ENCODE results near the gene RIN1. TPM values are rescaled to one million over a fixed set of nuclear protein-coding genes. Genes with fewer than 3 reads are reported as not detected.
A peak's percentile ranks its signal among the peaks of the same experiment; 100 is the strongest.

The RIN1 gene
- total RNA-seq, 1 experiment from 2014 or later, result 5.4 TPM

DNA sequence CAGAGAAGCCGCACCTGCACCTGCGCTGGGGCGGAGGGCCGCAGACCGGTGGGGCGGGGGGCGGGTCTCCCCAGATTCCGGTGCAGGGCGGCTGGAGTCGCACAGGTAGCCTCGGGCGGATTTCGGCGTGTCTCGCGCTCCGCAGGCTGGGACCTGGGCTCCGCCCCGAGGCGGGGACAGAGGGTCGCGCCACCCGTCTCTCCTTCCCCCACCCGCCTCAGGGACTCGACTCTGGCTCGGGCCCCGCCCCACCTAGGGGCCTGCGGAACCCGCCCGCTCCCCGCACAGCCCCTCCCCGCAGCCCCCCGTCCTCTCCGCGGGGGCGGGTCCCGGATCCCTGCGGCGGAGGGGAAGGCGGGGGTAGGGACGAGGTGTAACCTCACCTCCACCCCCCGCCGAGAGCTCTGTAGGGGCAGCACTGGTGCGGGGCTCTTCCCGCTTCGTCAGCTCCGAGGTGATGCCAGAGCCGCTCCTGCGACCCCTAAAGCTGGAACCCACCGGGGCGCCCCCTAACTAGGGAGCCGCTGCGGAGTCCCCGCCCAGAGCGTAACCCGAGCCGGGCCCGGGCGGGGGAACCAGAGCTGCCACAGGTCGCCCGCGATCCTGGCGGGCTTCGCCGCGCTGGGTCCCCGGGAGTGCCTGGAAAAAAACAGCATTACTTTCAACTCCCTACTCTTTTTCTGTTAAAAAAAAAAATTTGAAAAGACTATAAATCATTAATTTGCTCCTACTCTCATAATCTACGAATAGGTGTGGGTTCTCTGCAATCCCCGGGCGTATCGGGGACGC, 35.6 kb upstream of the RIN1 start, which contains the start of gene SLC29A2:
Gene SLC29A2 (minus strand): TSS at position 134 of the 789 bp plus-strand sequence. CDS start 169 bp downstream, outside the sequence.
- Histone ChIP-seq H2BK15ac (ENCODE audit: low read depth, low read length) (no peak within 1 kb of the TSS), H3K56ac (ENCODE audit: insufficient read length, low read depth, low read length) (no peak within 1 kb of the TSS), H3K23ac (ENCODE audit: insufficient read length, low read depth, low read length) (no peak within 1 kb of the TSS), H3K9ac (ENCODE audit: extremely low read depth, insufficient read length, low read length) (peak within 1 kb of the TSS; percentile 86), H3T11ph (ENCODE audit: low read length) (no peak within 1 kb of the TSS), H3K79me2 (ENCODE audit: insufficient read depth, low read length) (no peaks in the 10 kb centered on the region; the same call in 1 of the 2 replicates), H2AFZ (ENCODE audit: low read length) (no peak within 1 kb of the TSS), H2BK5ac (ENCODE audit: insufficient read length, low read length) (no peak within 1 kb of the TSS), H4K5ac (ENCODE audit: insufficient read length, low read depth, low read length) (peak within 1 kb of the TSS; percentile 39), H2BK12ac (ENCODE audit: insufficient read length, low read depth, low read length) (no peak within 1 kb of the TSS), H3K4me2 (ENCODE audit: insufficient read depth, insufficient read length, low read length) (peak within 1 kb of the TSS; percentile 73), H2BK20ac (ENCODE audit: low read depth, low read length, poor library complexity, severe bottlenecking) (no peak within 1 kb of the TSS), H3K9me3 (ENCODE audit: control insufficient read depth, low read depth, low read length) (no peaks in the 10 kb centered on the region), H3K79me1 (ENCODE audit: insufficient read depth, low read depth, low read length, poor library complexity, severe bottlenecking) (no peaks in the 10 kb centered on the region), H4K8ac (replicated peaks; ENCODE audit: insufficient read length, low read depth, low read length) (no peak within 1 kb of the TSS), H3K18ac (ENCODE audit: insufficient read length, low read depth, low read length) (peak within 1 kb of the TSS; percentile 90), H3K4me1 (ENCODE audit: insufficient read depth, low read length) (no peaks in the 10 kb centered on the region), H2BK120ac (ENCODE audit: low read depth, low read length, poor library complexity, severe bottlenecking) (no peak within 1 kb of the TSS), H4K20me1 (ENCODE audit: control insufficient read depth, insufficient read depth, insufficient read length) (no peaks in the 10 kb centered on the region), H3K27ac (ENCODE audit: insufficient read length, low read depth, low read length) (peak within 1 kb of the TSS; percentile 66), H3K23me2 (ENCODE audit: insufficient read length, low read depth, low read length, poor library complexity, severe bottlenecking) (peaks cover 5% of the 10 kb centered on the region), H2AK5ac (ENCODE audit: insufficient read length, low read length) (no peak within 1 kb of the TSS), H3K27me3 (ENCODE audit: insufficient read depth, low read length) (no peaks in the 10 kb centered on the region), H4K91ac (ENCODE audit: insufficient read length, low read depth, low read length) (no peak within 1 kb of the TSS), H3K4ac (ENCODE audit: low read depth, low read length) (no peak within 1 kb of the TSS; the same call in 1 of the 2 replicates), H3K14ac (ENCODE audit: insufficient read depth, low read length) (peak within 1 kb of the TSS; percentile 83)
- no CpG with 5 or more reads among the region's 72 CpGs for WGBS (ENCODE audit: extremely low coverage, insufficient read length, low lambda C conversion rate)
- peak; percentile 98 for DNase-seq
- no peaks in the 10 kb centered on the region; the same call in 1 of the 2 replicates for H3K27me3 Mint-ChIP-seq (ENCODE audit: low read depth)
- peak within 1 kb of the TSS; percentile 91 to 98 (median 97) for H3K27ac Mint-ChIP-seq
- TF ChIP-seq, protein P1, sequence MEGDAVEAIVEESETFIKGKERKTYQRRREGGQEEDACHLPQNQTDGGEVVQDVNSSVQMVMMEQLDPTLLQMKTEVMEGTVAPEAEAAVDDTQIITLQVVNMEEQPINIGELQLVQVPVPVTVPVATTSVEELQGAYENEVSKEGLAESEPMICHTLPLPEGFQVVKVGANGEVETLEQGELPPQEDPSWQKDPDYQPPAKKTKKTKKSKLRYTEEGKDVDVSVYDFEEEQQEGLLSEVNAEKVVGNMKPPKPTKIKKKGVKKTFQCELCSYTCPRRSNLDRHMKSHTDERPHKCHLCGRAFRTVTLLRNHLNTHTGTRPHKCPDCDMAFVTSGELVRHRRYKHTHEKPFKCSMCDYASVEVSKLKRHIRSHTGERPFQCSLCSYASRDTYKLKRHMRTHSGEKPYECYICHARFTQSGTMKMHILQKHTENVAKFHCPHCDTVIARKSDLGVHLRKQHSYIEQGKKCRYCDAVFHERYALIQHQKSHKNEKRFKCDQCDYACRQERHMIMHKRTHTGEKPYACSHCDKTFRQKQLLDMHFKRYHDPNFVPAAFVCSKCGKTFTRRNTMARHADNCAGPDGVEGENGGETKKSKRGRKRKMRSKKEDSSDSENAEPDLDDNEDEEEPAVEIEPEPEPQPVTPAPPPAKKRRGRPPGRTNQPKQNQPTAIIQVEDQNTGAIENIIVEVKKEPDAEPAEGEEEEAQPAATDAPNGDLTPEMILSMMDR (conservative IDR thresholded peaks at IDR 0.05), result no peak
- peak within 1 kb of the TSS; percentile 92 to 97 for H3K4me3 Mint-ChIP-seq
- H3K4me1 Mint-ChIP-seq, result peaks cover 19 to 21% of the 10 kb centered on the region in 2 experiments
- H3K9me3 Mint-ChIP-seq, result no peaks in the 10 kb centered on the region
- H3K36me3 Mint-ChIP-seq (ENCODE audit: insufficient read depth in 1 of 3, low read depth in 3 of 3), result peaks cover 28 to 34% (median 33%) of the 10 kb centered on the region in 3 experiments

Data from H9 (cell line).